Subcutaneous abdominal adipose tissue (tissue), 5 donors: ENCODE measurements around the gene EML6.

Experiments used
- H3K27ac ChIP-seq: one replicate; pipeline ENCODE4 v1.7.0; 2013; ENCODE audit warnings: low read depth, mild to moderate bottlenecking, inconsistent platforms, low read length, moderate library complexity
- H3K27me3 ChIP-seq, 5 donors: one replicate each; pipeline ENCODE4 v1.7.0; 2013; ENCODE audit warnings: low read length in 5 of 5, inconsistent platforms in 1 of 5; ENCODE audit not compliant: control insufficient read depth in 5 of 5, insufficient read depth in 4 of 5
- H3K36me3 ChIP-seq, 5 donors: one replicate each; pipeline ENCODE4 v1.7.0; 2013; ENCODE audit warnings: low read length in 5 of 5; ENCODE audit not compliant: control insufficient read depth in 5 of 5, insufficient read depth in 5 of 5
- H3K4me1 ChIP-seq, 5 donors: one replicate each; pipeline ENCODE4 v1.7.0; 2013; ENCODE audit warnings: low read length in 5 of 5, mild to moderate bottlenecking in 3 of 5, moderate library complexity in 1 of 5; ENCODE audit not compliant: control insufficient read depth in 5 of 5, insufficient read depth in 5 of 5
- H3K4me3 ChIP-seq, 5 donors: one replicate each; pipeline ENCODE4 v1.7.0; 2013; ENCODE audit warnings: low read length in 5 of 5, low read depth in 1 of 5
- H3K9ac ChIP-seq, 5 donors: one replicate each; pipeline ENCODE4 v1.7.0; 2013; ENCODE audit warnings: low read length in 5 of 5, mild to moderate bottlenecking in 4 of 5, moderate library complexity in 3 of 5
- H3K9me3 ChIP-seq, 5 donors: one replicate each; pipeline ENCODE4 v1.7.0; 2013; ENCODE audit warnings: low read length in 5 of 5; ENCODE audit not compliant: control insufficient read depth in 5 of 5
- donor health status: healthy.
- donor health status: healthy.
- donor health status: healthy.
- donor health status: healthy.
- donor health status: healthy.

Gene EML6

GRCh38 chr2:54880428-54880827 lies 157.0 kb downstream of the EML6 start:
- Histone ChIP-seq H3K27me3 (no peaks in the 10 kb centered on the region), H3K36me3 (no peaks in the 10 kb centered on the region), H3K27ac (no peak overlapping the region), H3K4me3 (no peak overlapping the region), H3K4me1 (peaks cover 0 to 10% (median 4%) of the 10 kb centered on the region in 5 donors), H3K9me3 (no peaks in the 10 kb centered on the region), H3K9ac (no peak overlapping the region)

GRCh38 chr2:54881759-54882158 lies 158.3 kb downstream of the EML6 start:
- Histone ChIP-seq H3K4me1 (peaks cover 0 to 10% (median 4%) of the 10 kb centered on the region in 5 donors), H3K9ac (no peak overlapping the region), H3K27ac (no peak overlapping the region), H3K9me3 (no peaks in the 10 kb centered on the region), H3K36me3 (no peaks in the 10 kb centered on the region), H3K4me3 (no peak overlapping the region), H3K27me3 (no peaks in the 10 kb centered on the region)

- Histone ChIP-seq H3K4me1 (no peaks in the 10 kb centered on the region), H3K36me3 (no peaks in the 10 kb centered on the region), H3K4me3 (no peak overlapping the region), H3K27ac (no peak overlapping the region), H3K9ac (no peak overlapping the region), H3K9me3 (no peaks in the 10 kb centered on the region), H3K27me3 (no peaks in the 10 kb centered on the region)
These were observed 162.4 kb downstream of the EML6 start for GRCh38 chr2:54885891-54886290.

DNA sequence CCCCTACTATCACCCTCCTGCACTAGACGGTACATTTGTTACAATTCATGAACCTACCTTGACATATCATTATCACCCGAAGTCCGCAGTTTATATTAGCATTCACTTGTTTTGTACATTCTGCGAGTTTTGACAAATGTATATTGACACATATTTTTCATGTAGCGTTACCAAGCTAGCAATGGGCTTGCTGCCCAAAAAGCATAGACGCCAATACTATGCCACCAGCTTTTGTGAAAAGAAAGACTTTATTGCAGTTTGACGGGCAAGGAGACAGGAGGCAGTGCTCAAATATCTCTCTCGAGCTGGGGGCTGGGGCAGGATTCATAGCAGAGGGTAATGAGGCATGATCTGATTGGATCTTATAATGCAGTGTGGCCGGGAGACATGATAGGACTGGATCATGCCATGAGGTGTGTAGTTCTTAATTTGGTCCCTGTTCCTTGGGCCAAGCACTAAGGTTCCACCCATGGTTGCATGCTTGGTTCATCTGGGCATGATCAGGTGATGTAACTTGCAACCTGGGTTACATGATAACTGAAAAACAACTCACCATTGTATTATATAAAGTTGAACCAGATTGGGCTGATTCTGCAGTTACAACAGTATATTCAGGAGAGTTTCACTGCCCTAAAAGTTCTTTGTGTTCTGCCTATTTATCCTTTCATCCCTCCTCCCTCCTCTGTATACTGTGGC lies 164.5 kb downstream of the EML6 start:
- no peak overlapping the region for H3K9ac ChIP-seq
- H3K27ac ChIP-seq, result no peak overlapping the region
- H3K9me3 ChIP-seq, result no peaks in the 10 kb centered on the region
- no peak overlapping the region for H3K4me3 ChIP-seq
- no peaks in the 10 kb centered on the region for H3K4me1 ChIP-seq
- H3K27me3 ChIP-seq, result no peaks in the 10 kb centered on the region
- H3K36me3 ChIP-seq, result no peaks in the 10 kb centered on the region

GRCh38 chr2:54889053-54889452 lies 165.6 kb downstream of the EML6 start:
- H3K27me3 ChIP-seq, result no peaks in the 10 kb centered on the region
- no peaks in the 10 kb centered on the region for H3K36me3 ChIP-seq
- no peak overlapping the region for H3K9ac ChIP-seq
- H3K9me3 ChIP-seq, result no peaks in the 10 kb centered on the region
- H3K4me3 ChIP-seq, result no peak overlapping the region
- H3K4me1 ChIP-seq, result no peaks in the 10 kb centered on the region
- no peak overlapping the region for H3K27ac ChIP-seq

- Histone ChIP-seq H3K36me3 (no peaks in the 10 kb centered on the region), H3K27me3 (no peaks in the 10 kb centered on the region), H3K4me3 (no peak overlapping the region), H3K9me3 (peaks cover 6 to 11% (median 9%) of the 10 kb centered on the region in 5 donors), H3K9ac (no peak overlapping the region), H3K27ac (no peak overlapping the region), H3K4me1 (no peaks in the 10 kb centered on the region)
These were observed 168.4 kb downstream of the EML6 start for GRCh38 chr2:54891909-54892308.

- no peak overlapping the region for H3K9ac ChIP-seq
- H3K9me3 ChIP-seq, result peaks cover 6 to 11% (median 9%) of the 10 kb centered on the region in 5 donors
- H3K27ac ChIP-seq, result no peak overlapping the region
- no peaks in the 10 kb centered on the region for H3K36me3 ChIP-seq
- no peaks in the 10 kb centered on the region for H3K27me3 ChIP-seq
- H3K4me3 ChIP-seq, result no peak overlapping the region
- peaks cover 0 to 6% (median 0%) of the 10 kb centered on the region in 5 donors for H3K4me1 ChIP-seq
These were observed 171.0 kb downstream of the EML6 start for GRCh38 chr2:54894467-54894866.

GRCh38 chr2:54895730-54896129 lies 172.3 kb downstream of the EML6 start:
- no peak overlapping the region for H3K4me3 ChIP-seq
- peaks cover 0 to 14% (median 0%) of the 10 kb centered on the region in 5 donors for H3K4me1 ChIP-seq
- no peaks in the 10 kb centered on the region for H3K27me3 ChIP-seq
- no peak overlapping the region for H3K9ac ChIP-seq
- H3K27ac ChIP-seq, result no peak overlapping the region
- no peaks in the 10 kb centered on the region for H3K36me3 ChIP-seq
- peaks cover 6 to 11% (median 9%) of the 10 kb centered on the region in 5 donors for H3K9me3 ChIP-seq

DNA sequence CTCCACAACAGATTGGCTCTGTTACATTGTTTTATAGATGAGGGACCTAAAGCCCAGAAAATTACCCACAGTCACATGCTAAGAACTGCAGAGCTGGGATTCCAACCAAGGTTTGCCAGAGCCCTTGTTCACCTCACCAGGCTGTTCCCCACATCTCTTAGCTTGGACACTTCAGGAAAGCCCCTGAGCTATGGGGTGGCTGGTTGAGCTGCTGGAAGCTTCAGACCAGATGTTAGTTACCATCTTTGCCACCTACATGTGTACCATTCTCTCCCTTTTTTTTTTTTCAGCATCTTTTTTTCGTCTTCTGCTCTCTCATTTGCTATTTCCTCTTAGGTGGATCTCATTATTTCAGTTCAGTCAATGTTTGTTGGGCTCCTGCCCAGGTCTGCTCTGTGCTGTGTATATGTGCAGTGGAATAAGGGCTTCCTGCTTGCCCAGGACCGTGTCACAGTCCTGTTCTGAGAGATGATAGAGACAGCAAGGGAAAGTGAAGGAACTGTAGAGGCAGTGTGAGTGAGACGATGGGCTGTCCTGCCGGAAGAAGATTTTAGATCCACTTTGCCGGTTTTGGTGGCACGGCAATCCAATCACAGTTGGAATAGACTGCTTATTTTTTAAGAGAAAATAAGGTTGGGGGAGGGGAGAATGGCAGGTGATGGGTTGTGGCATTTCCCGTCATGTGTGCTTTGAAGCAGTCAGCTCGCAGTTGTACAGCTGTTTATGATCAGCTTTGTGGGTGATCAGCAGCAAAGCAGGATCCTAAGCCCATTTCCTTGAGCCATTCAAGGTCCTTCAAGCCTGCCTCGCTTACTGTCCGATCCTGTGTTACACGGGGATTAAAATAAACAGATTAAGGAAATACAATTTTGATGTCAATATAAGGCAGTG lies 174.2 kb downstream of the EML6 start:
- no peak overlapping the region for H3K4me3 ChIP-seq
- H3K9ac ChIP-seq, result no peak overlapping the region
- H3K9me3 ChIP-seq, result peaks cover 6 to 11% (median 9%) of the 10 kb centered on the region in 5 donors
- H3K4me1 ChIP-seq, result peaks cover 0 to 22% (median 5%) of the 10 kb centered on the region in 5 donors
- H3K27me3 ChIP-seq, result no peaks in the 10 kb centered on the region
- H3K27ac ChIP-seq, result no peak overlapping the region
- H3K36me3 ChIP-seq, result no peaks in the 10 kb centered on the region
